Measurements from ENCODE around the gene AKT1. TPM values are rescaled to one million over a fixed set of nuclear protein-coding genes. Genes with fewer than 3 reads are reported as not detected.

The AKT1 gene
- total RNA-seq, 1 experiment from 2014 or later: 123 TPM

DNA sequence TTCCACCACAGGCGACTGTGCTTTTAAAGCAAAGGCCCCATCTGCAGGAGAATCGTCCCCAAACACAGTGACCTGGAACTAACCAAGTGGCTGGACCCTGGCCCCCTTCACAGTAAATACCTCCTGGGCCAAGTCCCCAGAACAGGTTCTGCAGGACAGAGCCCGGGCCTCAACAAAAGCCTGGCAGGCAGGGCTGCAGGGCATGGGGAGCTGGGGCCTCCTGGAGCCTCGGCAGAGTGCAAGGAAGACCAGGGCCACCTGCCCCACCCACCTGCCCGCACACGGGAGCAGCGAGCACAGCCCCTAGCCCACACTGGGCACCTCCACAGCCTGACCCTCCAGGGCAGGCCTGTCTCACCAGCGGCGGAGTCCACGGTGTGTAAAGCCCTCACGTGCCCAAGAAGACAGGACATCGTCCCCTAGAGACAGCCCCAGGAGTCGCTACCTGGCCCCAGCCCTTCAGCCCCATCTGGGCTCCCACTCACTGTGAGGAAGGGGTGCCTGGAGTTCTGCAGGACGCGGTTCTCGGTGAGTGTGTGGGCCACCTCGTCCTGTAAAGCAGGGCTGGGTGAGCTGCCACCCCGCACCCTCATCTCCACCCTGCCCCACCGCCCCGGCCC lies 21.0 kb downstream of the AKT1 start:
- intact Hi-C loops (cut with micrococcal nuclease; ENCODE audit: unreplicated experiment): no loop called here
- H3K9me3 ChIP-seq (ENCODE audit: low read depth, low read length, poor library complexity, severe bottlenecking): no peaks in the 10 kb centered on the region
- no peaks in the 10 kb centered on the region for H3K27me3 ChIP-seq (replicated peaks; ENCODE audit: insufficient read depth, low read depth, low read length, poor library complexity)
- ChIA-PET POLR2A (ENCODE audit: low non-redundant PET) (no interaction called here), CTCF (no interaction called here)
- BruUV-seq (replicated peaks): no TSS peak
- DNase-seq (ENCODE audit: low spot score): no peak
- no peak for TF ChIP-seq EZH2 (IDR thresholded peaks at IDR 0.05; ENCODE audit: borderline replicate concordance, low read depth, low read length, poor library complexity, severe bottlenecking)
- no peak for TF ChIP-seq CTCF (conservative IDR thresholded peaks at IDR 0.05; ENCODE audit: low read depth, low read length)
- H3K27ac ChIP-seq (ENCODE audit: low read depth, low read length, poor library complexity, severe bottlenecking): no peak overlapping the region
- H3K36me3 ChIP-seq (ENCODE audit: insufficient read depth, low read length, poor library complexity, severe bottlenecking): peaks cover 53% of the 10 kb centered on the region
- H3K4me3 ChIP-seq (ENCODE audit: low read depth, low read length, poor library complexity, severe bottlenecking): no peak overlapping the region
- H3K4me1 ChIP-seq (ENCODE audit: insufficient read depth, low read length, poor library complexity, severe bottlenecking): no peaks in the 10 kb centered on the region

GRCh38 chr14:104773505-104774452 lies 21.8 kb downstream of the AKT1 start:
- BruUV-seq (replicated peaks): no TSS peak
- Histone ChIP-seq H3K4me1 (ENCODE audit: insufficient read depth, low read length, poor library complexity, severe bottlenecking) (peaks cover 3% of the 10 kb centered on the region), H3K27me3 (replicated peaks; ENCODE audit: insufficient read depth, low read depth, low read length, poor library complexity) (no peaks in the 10 kb centered on the region), H3K9me3 (ENCODE audit: low read depth, low read length, poor library complexity, severe bottlenecking) (no peaks in the 10 kb centered on the region), H3K36me3 (ENCODE audit: insufficient read depth, low read length, poor library complexity, severe bottlenecking) (peaks cover 57% of the 10 kb centered on the region), H3K4me3 (ENCODE audit: low read depth, low read length, poor library complexity, severe bottlenecking) (no peak overlapping the region), H3K27ac (ENCODE audit: low read depth, low read length, poor library complexity, severe bottlenecking) (no peak overlapping the region)
- ChIA-PET POLR2A (ENCODE audit: low non-redundant PET) (no interaction called here), CTCF (no interaction called here)
- intact Hi-C loops (cut with micrococcal nuclease; ENCODE audit: unreplicated experiment): no loop called here
- TF ChIP-seq CTCF (conservative IDR thresholded peaks at IDR 0.05; ENCODE audit: low read depth, low read length) (no peak), EZH2 (IDR thresholded peaks at IDR 0.05; ENCODE audit: borderline replicate concordance, low read depth, low read length, poor library complexity, severe bottlenecking) (no peak)
- no peak for DNase-seq (ENCODE audit: low spot score)

DNA sequence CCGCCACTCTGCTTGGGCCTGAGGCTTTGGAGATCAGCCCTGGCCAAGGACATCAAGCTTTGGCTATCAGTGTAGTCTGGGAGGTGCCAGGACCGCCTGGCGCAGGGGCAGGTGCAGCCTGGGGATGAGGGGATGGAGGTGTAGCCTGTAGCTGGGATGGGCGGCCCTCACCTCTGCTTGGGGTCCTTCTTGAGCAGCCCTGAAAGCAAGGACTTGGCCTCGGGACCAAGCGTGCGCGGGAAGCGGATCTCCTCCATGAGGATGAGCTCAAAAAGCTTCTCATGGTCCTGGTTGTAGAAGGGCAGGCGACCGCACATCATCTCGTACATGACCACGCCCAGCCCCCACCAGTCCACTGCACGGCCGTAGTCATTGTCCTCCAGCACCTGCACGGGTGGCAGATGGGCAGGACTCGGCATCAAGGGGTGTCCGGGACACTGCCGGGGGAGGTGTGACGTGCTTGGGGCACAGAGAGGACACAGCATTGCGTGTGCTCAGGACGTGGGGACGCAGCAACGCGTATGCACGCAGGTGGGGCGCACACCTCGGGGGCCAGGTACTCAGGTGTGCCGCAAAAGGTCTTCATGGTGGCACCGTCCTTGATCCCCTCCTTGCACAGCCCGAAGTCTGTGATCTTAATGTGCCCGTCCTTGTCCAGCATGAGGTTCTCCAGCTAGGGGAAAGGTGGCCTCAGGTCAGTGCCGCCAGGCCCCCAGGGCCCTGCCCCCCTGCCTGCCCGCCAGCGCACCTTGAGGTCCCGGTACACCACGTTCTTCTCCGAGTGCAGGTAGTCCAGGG lies 22.6 kb downstream of the AKT1 start:
- Histone ChIP-seq H3K9me3 (ENCODE audit: low read depth, low read length, poor library complexity, severe bottlenecking) (no peaks in the 10 kb centered on the region), H3K36me3 (ENCODE audit: insufficient read depth, low read length, poor library complexity, severe bottlenecking) (peaks cover 57% of the 10 kb centered on the region), H3K4me3 (ENCODE audit: low read depth, low read length, poor library complexity, severe bottlenecking) (no peak overlapping the region), H3K27me3 (replicated peaks; ENCODE audit: insufficient read depth, low read depth, low read length, poor library complexity) (no peaks in the 10 kb centered on the region), H3K4me1 (ENCODE audit: insufficient read depth, low read length, poor library complexity, severe bottlenecking) (peaks cover 5% of the 10 kb centered on the region), H3K27ac (ENCODE audit: low read depth, low read length, poor library complexity, severe bottlenecking) (no peak overlapping the region)
- CTCF ChIA-PET: no interaction called here
- POLR2A ChIA-PET (ENCODE audit: low non-redundant PET): no interaction called here
- TF ChIP-seq CTCF (conservative IDR thresholded peaks at IDR 0.05; ENCODE audit: low read depth, low read length): no peak
- no peak for TF ChIP-seq EZH2 (IDR thresholded peaks at IDR 0.05; ENCODE audit: borderline replicate concordance, low read depth, low read length, poor library complexity, severe bottlenecking)
- DNase-seq (ENCODE audit: low spot score): no peak
- no TSS peak for BruUV-seq (replicated peaks)
- intact Hi-C loops (cut with micrococcal nuclease; ENCODE audit: unreplicated experiment): no loop called here
